Thyroid gland (tissue), 4 donors: Measurements from ENCODE around the gene SCGN. TPM values are rescaled to one million over a fixed set of nuclear protein-coding genes. Genes with fewer than 3 reads are reported as not detected.

Source experiments
- DNase-seq, 2 donors: peaks; one replicate each; pipeline ENCODE4 v3.0.0-alpha.2; 2019
- H3K27ac ChIP-seq, 3 donors: fragments of 200-600 bp; sonication (generic); 1 replicate in 2 of 3; 2 replicates in 1 of 3; pipeline ENCODE4 v1.5.1; 2016 to 2019; ENCODE audit warnings: mild to moderate bottlenecking in 1 of 3, moderate library complexity in 1 of 3
- H3K27me3 ChIP-seq: fragments of 200-600 bp; sonication (generic); one replicate; pipeline ENCODE4 v1.5.1; 2019
- H3K36me3 ChIP-seq, 2 donors: fragments of 200-600 bp; sonication (generic); one replicate each; pipeline ENCODE4 v1.5.1; 2016 to 2019
- H3K4me1 ChIP-seq, 2 donors: fragments of 200-600 bp; sonication (generic); one replicate each; pipeline ENCODE4 v1.5.1; 2017 to 2019
- H3K4me3 ChIP-seq, 3 donors: fragments of 200-600 bp; sonication (generic); replicated peaks in 1 of 3; 1 replicate in 2 of 3; 2 replicates in 1 of 3; pipeline ENCODE4 v1.5.1; 2016; ENCODE audit warnings: mild to moderate bottlenecking in 1 of 3
- H3K9me3 ChIP-seq: fragments of 200-600 bp; sonication (generic); one replicate; pipeline ENCODE4 v1.5.1; 2017
- POLR2A ChIP-seq, 2 donors: fragments of 450-650 bp; IDR thresholded peaks; one replicate each; pipeline ENCODE4 v1.6.1; 2017; ENCODE audit warnings: antibody characterized with exemption in 2 of 2, mild to moderate bottlenecking in 2 of 2, moderate library complexity in 1 of 2
- WGBS, 2 donors: methylation state at CpG; one replicate each; pipeline ENCODE4 v1.1.5; 2017; 5-methylcytosine and 5-hydroxymethylcytosine counted together
- intact Hi-C: fragments of 100-400 bp; cut with DNase I; formaldehyde crosslinking; loops from one replicate; pipeline ENCODE4 v1.15.1; 2023
- total RNA-seq, 4 donors: library from RNA; depleted of rRNA; stranded (reverse); fragments of >200 nt; gene quantifications; one replicate each; pipeline ENCODE4 v1.2.3, GENCODE V29; 2016
- TF ChIP-seq, protein P1 (sequence below), 6 experiments: fragments of 200-600 bp in 3 of 6; fragments of 450-650 bp in 3 of 6; sonication (generic) in 3 of 6; IDR thresholded peaks; one replicate each; pipeline ENCODE4 v1.5.1; 2016 to 2019; ENCODE audit warnings: antibody characterized with exemption in 6 of 6, mild to moderate bottlenecking in 2 of 6, inconsistent platforms in 1 of 6, moderate library complexity in 1 of 6

SCGN gene
- total RNA-seq, 4 donors from 2014 or later = 1.2 to 6.2 TPM; not detected in 2

DNA sequence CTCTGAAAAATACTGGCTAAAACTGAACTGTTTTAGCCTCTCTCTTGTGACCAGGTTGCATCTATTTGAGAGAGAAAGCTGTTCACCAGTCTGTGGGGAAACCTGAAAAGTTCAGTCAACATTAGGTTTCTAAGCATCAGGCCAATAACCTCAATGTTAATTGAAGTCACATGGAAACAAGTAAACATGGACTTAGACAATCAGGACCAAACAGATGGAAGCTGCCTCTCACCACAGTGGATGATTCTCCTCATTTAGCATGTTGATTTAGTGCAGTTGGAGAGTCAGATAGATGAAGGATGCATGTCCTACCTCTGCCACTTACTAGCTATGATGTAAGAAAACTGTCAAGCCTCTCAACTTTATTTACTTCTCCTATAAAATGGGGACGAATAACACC, 18.2 kb downstream of the SCGN start:
- Histone ChIP-seq H3K36me3 (no peaks in the 10 kb centered on the region), H3K27me3 (no peaks in the 10 kb centered on the region), H3K4me1 (no peaks in the 10 kb centered on the region), H3K27ac (no peak overlapping the region), H3K9me3 (no peaks in the 10 kb centered on the region), H3K4me3 (no peak overlapping the region)
- 62 to 63% methylated on average over 1 of the region's 1 CpG for WGBS, 2 donors
- no peak for TF ChIP-seq POLR2A (IDR thresholded peaks at IDR 0.05)
- TF ChIP-seq, protein P1, sequence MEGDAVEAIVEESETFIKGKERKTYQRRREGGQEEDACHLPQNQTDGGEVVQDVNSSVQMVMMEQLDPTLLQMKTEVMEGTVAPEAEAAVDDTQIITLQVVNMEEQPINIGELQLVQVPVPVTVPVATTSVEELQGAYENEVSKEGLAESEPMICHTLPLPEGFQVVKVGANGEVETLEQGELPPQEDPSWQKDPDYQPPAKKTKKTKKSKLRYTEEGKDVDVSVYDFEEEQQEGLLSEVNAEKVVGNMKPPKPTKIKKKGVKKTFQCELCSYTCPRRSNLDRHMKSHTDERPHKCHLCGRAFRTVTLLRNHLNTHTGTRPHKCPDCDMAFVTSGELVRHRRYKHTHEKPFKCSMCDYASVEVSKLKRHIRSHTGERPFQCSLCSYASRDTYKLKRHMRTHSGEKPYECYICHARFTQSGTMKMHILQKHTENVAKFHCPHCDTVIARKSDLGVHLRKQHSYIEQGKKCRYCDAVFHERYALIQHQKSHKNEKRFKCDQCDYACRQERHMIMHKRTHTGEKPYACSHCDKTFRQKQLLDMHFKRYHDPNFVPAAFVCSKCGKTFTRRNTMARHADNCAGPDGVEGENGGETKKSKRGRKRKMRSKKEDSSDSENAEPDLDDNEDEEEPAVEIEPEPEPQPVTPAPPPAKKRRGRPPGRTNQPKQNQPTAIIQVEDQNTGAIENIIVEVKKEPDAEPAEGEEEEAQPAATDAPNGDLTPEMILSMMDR (IDR thresholded peaks at IDR 0.05) = no peak
- no peak for DNase-seq
- intact Hi-C loops = no loop called here

DNA sequence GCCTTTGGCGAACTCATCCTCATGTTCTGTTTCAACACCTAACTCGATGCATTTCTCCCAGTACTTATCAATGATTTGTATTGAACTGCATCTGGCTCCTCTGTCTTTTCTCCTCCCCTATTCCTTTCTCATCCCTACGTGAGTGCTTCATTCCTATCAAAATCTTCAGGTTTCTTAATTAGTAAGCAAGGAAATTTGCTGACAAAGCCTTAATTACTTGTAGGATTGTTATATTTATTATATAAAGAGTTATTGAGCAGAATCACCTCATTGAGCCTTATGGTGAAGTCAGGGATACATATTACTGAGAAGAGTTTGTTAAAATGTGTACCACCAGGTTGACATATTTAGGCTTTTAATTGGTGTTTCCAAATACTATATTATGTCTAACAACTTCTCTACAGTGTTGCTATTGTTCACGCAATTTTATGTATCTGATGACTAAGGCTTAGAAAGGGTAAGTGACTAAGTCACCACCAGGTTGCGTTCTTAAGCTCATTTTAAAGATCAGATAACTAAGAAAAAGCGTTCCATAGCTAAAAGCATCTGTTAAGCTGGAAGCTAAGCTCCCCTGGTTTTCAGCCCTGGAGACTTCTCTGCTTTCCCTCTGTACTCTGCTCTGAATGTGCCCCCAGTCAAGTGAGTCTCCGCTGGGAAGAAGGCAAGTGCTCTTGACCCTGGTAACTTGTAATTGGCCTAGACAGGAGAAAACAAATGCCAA, 18.9 kb downstream of the SCGN start:
- intact Hi-C loops = no loop called here
- no peak for DNase-seq
- Histone ChIP-seq H3K27ac (no peak overlapping the region), H3K4me1 (no peaks in the 10 kb centered on the region), H3K9me3 (no peaks in the 10 kb centered on the region), H3K36me3 (no peaks in the 10 kb centered on the region), H3K4me3 (no peak overlapping the region), H3K27me3 (no peaks in the 10 kb centered on the region)
- TF ChIP-seq, protein P1 (IDR thresholded peaks at IDR 0.05) = no peak
- no peak for TF ChIP-seq POLR2A (IDR thresholded peaks at IDR 0.05)
- 62 to 66% methylated on average over 7 of the region's 7 CpGs for WGBS, 2 donors

DNA sequence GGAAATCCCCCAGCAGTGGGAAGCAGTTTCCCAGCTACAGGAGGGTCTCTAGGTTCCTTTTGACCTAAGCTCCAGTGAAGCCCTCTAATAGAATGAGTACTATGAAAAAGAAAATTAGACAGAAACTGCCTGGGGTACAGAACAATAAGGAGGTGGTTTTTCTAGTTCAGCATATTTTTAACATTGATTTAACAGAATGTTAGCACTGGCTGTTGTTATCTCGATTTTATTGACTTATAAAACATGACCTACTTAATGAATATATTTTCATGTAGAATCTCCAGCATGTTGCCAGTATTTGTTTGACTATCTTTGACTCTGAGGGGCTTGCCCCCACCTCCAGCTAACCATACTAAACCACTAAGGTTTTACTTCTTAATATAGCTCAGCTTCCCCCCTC, 19.6 kb downstream of the SCGN start:
- intact Hi-C loops = no loop called here
- H3K4me3 ChIP-seq = no peak overlapping the region

DNA sequence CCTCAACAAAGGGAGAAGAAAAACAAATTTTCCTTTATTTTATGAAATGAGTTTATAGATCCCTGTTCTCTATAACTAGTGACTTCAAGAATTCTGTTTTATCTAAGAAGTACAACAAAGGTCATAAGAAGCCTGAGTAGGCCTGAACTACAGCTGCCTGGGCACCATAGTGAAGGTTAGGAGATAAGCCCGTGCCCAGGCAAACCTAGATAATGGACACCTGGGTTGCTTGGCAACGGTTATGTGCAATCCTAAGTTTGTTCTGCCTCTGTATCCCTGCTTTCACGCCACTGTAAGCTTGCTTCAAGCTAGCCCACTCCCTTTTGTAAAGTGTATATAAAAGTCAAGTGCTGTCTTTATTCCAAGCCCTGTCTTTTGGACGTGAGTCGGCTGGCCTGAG, 23.2 kb downstream of the SCGN start:
- Histone ChIP-seq H3K27ac (no peak overlapping the region), H3K36me3 (no peaks in the 10 kb centered on the region), H3K4me1 (no peaks in the 10 kb centered on the region), H3K4me3 (no peak overlapping the region), H3K9me3 (no peaks in the 10 kb centered on the region), H3K27me3 (no peaks in the 10 kb centered on the region)
- no peak for TF ChIP-seq POLR2A (IDR thresholded peaks at IDR 0.05)
- TF ChIP-seq, protein P1 (IDR thresholded peaks at IDR 0.05) = no peak
- intact Hi-C loops = no loop called here
- DNase-seq = no peak
- 56% methylated on average over 5 of the region's 5 CpGs for WGBS, 2 donors

More for the DNA sequence above, 19.6 kb downstream of the SCGN start:
- no peaks in the 10 kb centered on the region for H3K9me3 ChIP-seq
- no peak for DNase-seq
- H3K4me1 ChIP-seq = no peaks in the 10 kb centered on the region
- TF ChIP-seq, protein P1 (IDR thresholded peaks at IDR 0.05) = no peak
- TF ChIP-seq POLR2A (IDR thresholded peaks at IDR 0.05) = no peak
- WGBS, 2 donors = 71 to 87% methylated on average over 1 of the region's 1 CpG
- no peak overlapping the region for H3K27ac ChIP-seq
- H3K27me3 ChIP-seq = no peaks in the 10 kb centered on the region
- no peaks in the 10 kb centered on the region for H3K36me3 ChIP-seq

DNA sequence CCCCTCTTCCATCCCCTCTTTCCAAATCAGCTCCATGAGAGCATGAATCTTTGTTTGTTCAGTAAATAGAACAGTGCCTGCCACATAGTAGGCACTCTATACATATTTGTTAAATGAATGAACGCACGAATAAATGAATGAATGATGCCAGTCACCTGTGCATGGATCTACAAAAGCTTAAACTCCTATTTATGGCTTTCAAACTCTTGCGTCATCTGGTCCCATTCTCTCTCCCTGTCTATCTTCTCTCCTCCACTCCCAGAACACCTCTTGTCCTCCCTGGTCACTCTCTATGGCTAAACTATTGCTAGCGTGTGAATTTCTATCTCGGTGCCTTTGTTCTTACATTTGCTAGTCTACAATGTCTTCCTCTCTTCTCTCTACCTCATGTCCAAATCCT, 24.8 kb downstream of the SCGN start:
- TF ChIP-seq, protein P1 (IDR thresholded peaks at IDR 0.05) = no peak
- TF ChIP-seq POLR2A (IDR thresholded peaks at IDR 0.05) = no peak

More for the DNA sequence above, 24.8 kb downstream of the SCGN start:
- DNase-seq = no peak
- H3K36me3 ChIP-seq = no peaks in the 10 kb centered on the region
- no peaks in the 10 kb centered on the region for H3K4me1 ChIP-seq
- H3K9me3 ChIP-seq = no peaks in the 10 kb centered on the region
- intact Hi-C loops = no loop called here
- no peaks in the 10 kb centered on the region for H3K27me3 ChIP-seq
- WGBS, 2 donors = 71 to 77% methylated on average over 5 of the region's 5 CpGs
- H3K27ac ChIP-seq = no peak overlapping the region
- no peak overlapping the region for H3K4me3 ChIP-seq
